SKM-1 treated with dmso at 0.1 percent for 144 hours (cell line): Measurements from ENCODE around the gene SUPT4H1.
"Not testable (repeated sequence)": the region's sequence is repeated elsewhere in the genome, so short reads cannot be mapped to it uniquely, and the experiment has no call there.

Experiments
- DNase-seq: peaks from one replicate; lab custom pipeline; 2025; ENCODE audit not compliant: unreplicated experiment; lab: John Stamatoyannopoulos, UW

Gene SUPT4H1

DNA sequence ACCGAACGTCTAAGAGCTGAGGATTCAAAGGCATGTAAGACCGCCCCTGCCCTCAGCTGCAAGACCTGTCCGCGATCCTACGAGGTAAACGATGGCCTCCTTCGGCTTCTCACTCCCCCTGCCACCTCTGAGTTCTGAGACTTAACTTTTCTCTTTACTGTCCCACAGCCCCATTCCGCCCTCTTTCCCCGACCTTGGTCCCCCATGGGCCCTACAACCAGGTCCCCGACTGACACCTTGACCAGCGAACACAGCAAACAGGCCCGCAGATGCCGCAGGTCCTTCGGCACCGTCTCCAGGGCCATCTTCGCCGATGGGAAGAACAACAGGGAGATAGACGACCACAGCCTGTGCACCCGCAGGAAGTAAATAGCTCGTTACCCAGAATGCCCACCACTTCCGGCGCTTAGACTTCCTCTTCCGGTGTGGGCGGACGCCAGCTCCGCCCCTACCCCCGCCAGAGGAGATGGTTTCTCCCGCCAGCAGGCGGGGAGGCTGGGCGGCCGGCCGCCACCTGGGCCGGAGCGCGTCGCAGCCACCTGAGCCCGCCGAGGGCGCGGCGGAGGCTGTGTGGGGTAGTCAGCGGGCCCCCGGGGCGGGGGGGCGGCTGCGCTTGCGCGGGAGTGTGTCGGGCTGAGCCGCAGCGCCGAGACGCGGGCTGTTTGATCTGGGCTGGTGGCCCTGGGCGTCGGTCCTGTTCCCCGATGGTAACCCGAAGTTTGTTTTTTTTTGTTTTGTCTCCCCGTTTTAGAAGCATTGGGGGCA is at the start of gene SUPT4H1:
SUPT4H1 (minus strand) TSS at position 371 of the 765 bp plus-strand sequence; CDS start at position 305, 66 bp downstream.
- DNase-seq, result peak; percentile 88

DNA sequence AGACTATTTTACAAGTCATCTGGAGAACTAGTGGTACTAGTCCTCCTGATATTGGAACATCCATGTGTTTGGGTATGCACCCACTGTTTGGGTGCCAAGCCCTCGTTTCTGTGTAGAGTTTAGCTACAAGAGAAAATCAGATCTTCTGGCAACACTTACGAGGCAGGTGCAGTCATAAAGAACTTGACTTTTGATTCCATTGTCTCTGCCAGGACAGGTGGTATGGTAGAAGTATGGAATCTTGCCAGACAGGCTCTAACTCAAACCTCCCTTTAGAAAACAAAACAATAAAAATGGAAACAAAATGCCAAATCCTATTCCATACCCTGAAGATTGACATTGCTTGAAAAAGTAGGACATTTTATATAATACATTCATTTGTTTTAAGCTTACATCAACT is 49.3 kb upstream of the SUPT4H1 start:
- DNase-seq, result no peak

DNA sequence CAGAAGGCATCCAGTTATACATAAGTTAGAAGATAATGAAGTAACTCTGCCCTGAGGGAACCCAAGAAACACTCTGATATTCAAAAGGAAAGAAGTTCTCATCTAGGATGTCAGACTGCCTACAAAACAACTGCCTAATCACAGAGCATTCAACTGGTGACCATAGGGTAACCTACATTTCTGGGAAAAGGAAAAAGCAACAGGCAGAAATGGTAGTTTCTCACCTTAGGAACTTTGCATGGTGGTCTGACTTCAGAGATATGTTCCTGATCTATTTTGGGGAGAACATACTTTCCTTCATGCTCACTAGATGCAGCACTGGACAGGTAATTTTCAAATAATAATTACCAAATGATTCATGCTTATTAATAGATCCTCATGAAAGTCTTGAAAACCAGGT is 48.8 kb upstream of the SUPT4H1 start:
- no peak for DNase-seq

DNA sequence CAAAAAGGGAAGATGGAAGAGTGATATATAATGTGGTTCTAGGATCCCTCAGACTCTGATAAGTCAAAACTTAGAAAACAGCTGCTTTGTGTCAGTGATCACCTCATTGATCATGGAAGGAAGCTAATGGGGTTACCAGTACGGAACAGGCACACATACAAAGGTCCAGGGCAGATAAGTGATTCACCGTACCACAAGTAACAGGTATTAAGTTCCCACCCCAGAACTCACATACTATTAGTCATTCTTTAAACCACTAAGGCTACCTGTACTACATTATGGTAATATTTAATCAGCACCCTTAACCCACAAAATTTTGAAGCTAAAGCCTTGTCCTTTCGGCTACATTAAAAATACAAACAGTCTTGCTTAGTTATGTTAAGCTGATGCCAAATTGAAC is 48.0 kb upstream of the SUPT4H1 start:
- DNase-seq, result no peak

DNA sequence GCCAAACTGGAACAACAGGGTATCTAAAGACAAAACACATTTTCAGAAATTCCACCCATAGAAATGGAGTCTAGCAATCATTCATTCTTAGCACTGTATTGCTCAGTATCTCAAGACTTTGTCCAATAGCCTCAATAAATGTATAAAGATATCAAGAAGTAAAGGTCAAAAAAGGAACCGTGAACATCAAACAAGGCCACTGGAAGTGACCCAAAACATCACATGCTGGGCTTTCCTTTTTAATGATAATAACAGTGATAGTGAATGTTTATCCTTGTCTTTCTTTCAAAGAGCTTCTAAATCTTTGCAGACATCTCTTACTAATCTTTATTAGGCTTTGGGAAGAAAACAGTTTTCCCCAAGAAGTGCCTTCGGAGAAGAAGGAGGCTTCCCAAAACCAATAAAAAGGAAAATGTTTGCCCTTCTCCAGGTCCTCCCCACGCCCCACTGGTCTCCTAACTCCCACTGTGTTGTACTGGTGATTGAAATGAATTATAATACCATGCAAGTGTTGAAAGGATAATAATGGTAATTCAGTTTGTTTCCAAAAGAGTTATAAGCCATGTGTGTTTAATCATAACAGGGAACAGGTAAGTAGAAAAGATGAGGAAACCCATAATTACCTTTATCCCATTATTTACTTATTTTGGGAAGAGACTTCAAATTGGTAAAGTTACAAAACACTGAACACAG is 46.7 kb upstream of the SUPT4H1 start:
- no peak for DNase-seq

DNA sequence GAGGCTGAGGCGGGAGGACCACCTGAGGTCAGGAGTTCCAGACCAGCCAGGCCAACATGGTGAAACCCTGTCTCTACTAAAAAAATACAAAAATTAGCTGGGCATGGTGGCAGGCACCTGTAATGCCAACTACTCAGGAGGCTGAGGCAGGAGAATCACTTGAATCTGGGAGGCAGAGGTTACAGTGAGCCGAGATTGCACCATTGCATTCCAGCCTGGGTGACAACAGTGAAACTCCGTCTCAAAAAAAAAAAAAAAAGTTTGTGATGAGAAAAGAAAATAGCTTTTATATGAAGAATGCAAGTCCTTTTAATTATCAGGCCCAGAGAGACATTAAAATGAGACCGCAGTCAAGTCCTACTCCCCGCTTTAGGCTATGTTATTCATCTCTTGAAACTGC is 45.4 kb upstream of the SUPT4H1 start:
- not testable (repeated sequence) for DNase-seq

DNA sequence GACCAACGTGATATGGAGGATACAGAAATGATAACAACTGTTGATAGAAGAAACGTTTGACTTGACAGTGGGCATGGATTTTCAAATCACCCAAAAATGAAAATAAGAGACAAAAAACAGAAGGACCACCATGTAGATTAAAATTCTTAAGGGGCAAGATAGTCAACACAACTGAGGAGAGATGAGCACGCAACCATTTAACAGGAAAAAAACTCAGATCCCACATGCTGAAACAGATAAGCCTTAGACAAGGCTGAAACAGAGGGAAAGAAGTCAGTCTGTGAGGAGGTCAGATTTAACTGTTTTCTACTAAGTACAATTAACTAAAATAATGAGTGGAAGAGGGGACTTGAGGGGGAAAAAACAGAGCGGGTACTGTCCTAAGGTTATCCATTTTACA is 44.2 kb upstream of the SUPT4H1 start:
- DNase-seq, result no peak

DNA sequence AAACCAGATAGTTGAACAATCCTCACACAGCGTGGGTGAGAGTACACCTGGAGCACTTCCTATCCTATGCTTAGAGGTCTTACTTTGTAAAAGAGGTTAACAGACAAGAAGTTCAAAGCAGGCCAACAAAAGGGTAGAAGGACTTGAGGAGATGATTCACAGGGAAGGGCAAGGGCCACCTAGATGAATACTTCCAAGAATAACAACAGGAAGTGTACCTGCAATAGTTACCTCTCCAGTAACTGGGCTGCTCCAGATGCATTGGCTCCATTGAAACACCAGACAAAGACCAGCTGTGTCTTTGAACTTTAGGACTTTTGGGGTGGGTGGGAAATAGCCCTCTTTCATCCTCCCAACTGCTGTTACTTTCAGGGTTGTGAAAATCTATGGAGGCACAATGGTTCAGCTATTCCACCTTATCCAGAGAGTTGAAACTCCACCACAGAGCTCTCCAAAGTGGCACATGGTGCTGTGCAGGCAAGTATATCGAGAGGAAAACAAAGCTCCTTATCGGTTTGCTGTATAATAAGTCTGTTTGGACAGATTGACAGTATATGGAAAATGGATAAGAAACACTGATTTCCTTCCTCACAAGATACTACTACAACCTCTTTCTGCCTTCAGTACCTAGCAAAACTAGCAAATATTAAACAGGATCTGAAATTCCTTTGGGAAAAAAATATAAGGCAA is 42.7 kb upstream of the SUPT4H1 start:
- DNase-seq, result no peak

DNA sequence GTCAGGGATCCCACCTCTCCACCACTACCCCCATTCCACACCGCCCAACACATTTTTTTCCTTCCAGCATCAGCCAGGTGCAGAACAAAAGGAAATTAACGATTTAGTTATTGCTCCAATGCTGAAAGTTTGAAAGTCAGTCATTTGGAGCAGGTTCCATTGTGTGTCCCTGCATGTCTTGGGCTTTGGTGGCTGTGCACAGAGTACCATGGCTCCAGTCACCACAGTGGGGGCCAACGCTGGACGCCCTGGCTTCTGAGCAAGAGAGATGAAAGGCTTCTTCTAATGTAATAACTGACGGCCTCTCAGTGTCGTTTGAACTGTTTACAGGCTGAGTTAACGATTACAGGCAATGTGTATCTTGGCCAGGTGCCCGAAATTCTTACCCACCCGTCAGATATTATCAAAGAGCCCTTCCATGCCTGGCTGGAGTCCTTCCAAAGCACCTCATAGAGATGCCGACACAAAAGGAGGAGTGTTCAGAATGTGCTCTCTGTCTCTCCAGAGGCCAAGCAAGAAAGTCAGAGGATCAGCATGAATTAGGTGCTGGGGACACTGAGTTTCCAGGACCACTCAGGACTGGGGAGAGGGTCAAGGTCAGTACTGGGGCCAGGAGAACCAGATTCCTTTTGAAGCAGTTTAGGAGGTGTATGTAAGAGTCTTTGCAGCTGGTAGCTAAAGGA is 39.4 kb upstream of the SUPT4H1 start:
- no peak for DNase-seq

DNA sequence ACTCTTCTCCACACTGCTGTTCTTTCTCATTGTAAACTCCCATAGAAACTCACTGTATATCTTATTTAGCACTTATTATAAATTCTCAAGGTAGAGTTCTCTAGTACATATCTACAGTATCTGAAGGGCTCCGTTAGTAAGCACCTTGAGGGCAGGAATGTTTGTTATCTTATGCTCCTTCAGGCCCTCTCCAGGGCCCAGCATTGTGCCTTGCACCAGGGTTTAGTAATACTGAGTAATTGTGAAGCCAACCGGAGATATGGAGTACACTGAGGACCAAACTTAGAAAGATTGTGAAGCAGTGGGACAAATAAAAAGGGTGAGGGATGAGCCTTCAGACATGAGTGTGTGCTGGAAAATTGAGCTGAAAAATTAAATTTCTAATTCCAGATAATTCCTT is 38.9 kb upstream of the SUPT4H1 start:
- DNase-seq, result no peak

DNA sequence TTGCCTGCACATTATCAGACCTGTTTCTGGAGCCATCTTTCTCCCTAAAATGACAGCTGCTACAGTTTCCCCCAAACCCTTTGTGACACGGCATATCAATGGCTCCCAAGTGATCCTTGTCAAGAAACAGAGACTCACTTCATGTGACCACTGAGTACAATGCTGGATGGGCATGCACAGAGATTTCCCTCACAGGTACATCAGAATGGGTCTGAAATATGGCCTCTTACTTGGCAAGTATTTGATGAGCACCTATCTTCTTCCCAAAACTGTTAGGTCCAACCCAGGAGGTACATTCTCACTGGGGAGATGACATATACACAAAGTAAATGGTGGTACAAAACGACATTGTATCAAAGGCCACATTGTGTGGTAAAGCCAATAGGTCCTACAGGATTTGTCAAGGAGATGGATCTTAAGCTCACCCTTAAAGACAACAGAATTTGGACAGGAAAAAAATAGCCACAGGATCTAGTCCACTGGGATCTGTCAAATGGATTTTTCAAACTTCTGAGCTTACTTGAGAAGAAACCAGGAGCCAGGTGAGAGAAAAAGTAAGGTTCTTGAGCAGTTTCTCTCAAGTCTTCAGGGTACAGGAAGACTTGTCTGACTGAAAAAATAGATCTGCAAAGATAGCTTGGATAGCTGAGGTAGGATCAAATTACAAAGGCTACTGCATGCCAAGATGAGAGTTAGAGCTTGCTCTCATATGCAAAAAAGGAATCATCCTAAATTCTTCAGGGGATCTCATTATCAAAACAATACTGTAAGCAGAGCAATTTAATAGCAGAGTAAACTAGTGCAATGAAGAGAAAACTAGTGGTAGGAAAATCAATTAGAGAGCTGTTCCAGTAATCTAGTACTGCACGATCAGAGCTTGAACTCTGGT is 36.5 kb upstream of the SUPT4H1 start:
- no peak for DNase-seq

DNA sequence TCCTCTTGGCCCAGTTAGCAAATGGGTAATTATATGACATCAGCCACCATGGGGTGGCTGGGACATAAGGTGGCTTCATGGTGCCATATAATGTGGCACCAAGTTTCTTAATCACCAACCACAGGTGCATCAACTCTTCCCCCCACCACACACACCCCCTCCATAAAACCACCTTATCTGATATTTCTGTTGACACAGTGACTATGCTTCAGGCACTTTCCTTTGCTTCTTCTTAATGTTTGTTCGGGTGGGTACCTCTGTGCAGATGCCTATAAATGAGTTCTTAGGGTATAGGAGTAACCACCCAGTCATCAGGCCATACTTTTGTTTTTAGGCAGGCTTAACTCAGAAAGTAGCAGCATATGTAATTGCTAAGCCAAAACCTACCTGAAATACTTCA is 35.8 kb upstream of the SUPT4H1 start:
- DNase-seq, result no peak

DNA sequence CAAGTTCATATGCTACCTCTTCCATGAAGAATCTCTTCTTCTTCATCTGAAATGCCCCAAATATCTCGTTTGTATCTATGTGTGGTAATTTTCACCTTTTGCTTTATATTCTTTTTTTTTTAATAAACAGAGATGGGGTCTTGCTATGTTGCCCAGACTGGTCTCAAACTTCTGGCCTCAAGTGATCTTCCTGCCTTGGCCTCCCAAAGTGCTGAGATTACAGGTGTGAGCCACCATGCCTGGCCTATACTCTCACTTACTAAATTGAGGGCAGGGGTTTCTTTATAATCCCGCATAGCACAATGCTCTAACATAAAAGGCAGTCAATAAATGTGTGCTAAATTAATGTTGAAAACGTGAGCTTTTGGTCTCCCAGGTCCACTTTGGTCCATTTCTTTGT is 34.7 kb upstream of the SUPT4H1 start:
- no peak for DNase-seq

DNA sequence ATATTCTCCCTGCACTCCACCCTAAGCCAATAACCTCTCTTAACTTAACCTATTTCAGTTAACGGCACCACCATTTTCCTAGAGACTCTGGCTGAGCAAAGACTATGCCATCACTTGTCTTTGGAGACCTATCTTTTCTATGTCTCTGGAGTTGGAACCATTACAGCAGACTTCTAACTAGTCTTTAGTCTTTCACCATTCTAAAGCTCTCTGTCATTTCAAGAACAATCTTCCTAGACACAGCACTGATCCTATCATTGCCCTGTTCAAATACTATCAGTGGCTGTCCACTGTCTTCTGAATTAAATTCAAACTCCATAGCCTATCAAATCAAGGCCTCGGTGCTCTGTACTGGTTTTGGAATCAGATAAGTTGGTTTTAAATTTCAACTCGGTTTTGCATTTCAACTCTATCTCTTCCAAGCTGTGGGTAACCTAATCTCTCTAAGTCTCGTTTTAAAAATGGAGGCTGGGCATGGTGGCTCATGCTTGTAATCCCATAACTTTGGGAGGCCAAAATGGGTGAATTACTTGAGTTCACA is 33.4 kb upstream of the SUPT4H1 start:
- DNase-seq, result no peak

DNA sequence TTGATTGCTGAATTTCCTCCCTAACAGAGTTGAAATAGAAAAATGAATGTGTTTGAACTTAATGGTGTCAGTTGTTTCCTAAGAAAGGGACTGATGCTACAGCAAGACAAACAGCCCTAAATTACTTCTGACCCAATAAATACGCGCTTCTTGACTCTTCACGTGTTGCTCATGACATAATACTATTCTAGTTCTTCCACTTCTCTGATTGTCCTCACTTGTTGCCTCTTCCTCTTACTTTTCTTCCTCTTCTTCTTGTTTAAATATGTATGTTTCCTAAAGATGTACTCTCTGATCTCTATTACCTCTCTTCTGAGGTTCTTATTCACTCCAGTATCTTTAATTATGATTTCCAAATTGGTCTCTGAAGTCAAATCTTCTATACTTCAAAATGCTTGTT is 32.9 kb upstream of the SUPT4H1 start:
- DNase-seq, result peak; percentile 40

DNA sequence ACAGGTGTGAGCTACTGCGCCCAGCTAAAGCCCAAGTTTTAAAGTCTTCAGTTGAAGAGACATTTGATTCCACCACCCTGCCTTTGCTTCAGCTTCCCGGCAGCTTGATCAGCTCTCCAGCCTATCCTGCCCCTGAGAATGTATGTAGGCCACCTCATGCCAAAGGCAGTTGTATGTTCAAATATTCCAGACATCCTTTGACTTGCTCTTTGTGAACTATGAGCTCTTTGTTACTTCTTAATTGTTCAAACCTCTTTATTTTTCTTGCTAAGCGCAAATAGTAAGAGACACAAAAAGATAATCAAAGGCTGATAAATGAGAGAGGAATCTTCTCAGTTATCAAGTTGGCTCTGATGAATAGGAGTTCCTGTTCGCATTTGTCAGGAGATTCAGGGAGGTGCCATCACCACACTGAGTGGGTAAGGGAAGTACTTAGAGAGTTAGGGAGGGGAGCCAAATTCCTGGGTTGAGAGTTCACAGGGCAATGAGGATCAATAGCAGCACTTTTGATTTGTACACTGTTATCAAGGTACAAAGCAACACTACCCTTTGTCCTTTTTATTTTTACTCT is 32.0 kb upstream of the SUPT4H1 start:
- DNase-seq, result no peak

DNA sequence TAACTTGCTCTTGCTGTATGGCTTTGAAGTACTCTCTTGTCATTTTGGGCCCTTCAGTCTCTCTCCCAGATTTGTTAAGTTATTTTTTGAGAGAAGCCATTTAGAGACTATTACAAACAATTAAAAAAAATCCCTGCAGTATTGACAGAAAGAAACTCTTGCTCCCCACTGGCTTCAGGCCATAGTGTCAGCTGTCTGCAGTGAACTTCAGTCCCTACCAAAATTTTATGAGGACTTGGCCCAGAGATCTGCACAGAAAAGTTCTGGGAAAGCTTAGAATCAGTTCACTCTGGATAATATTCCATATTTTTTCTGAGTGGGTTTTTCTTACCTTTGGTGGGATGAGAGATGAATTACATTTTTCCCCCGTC is 30.9 kb upstream of the SUPT4H1 start:
- DNase-seq, result no peak

DNA sequence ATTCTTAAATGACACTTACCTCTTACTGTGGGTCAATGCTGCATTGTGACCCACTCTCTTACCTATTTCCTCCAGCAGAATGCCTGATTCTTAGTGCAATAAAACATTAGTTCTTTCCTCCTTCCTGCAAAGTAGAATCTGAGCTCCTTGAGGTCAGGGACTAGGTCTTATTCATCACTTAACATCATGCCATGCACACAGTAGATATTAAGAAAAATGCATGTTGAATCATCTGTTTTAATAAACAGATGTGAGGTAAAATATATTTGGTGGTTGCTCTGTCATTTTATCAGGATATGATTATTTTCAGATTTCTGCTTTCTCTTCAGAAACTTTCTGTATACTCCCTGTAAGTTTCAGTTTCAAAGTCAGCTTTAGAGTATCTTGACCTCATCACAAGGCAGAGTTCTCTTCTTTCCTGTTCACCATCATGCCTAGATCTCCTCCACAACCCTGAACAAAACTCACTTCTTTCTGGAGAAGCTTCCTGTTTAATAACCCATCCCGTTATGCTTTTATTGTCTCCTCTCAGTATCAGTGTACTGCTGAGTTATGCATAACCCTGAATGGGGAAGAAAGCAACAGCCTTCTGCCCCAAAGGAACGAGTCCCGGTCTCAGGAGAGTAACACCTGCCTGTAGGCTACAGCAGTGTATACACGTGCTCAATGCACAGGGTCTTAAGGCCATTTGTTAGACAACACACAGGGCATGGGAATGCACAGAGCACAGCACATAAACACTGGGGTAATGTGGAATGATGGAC is 30.3 kb upstream of the SUPT4H1 start:
- no peak for DNase-seq
